Measurements from ENCODE around the gene HLA-DRB1. TPM values are rescaled to one million over a fixed set of nuclear protein-coding genes. Genes with fewer than 3 reads are reported as not detected.
"Not testable (repeated sequence)": the region's sequence is repeated elsewhere in the genome, so short reads cannot be mapped to it uniquely, and the experiment has no call there.

HLA-DRB1 gene
- total RNA-seq, 2 donors from 2014 or later: 20.5 to 30.3 TPM

DNA sequence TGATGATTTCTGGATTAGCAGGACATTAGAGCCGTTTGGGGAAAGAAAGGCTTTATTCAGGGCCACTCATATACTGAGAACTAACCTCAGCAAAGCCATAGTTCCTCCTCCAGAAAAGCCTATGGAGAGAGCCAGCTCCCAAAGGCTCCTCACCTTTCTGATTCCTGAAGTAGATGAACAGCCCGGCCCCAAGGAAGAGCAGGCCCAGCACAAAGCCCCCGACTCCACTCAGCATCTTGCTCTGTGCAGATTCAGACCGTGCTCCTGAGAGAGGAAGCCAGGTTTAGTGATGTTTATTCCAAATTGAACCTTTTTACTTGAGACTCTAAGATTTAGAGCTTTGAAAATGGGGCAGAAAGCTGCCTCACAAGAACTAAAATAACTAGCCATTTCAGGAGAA, 9.1 kb downstream of the HLA-DRB1 start:
- intact Hi-C loops (cut with DNase I): no loop called here
- no peaks in the 10 kb centered on the region for H3K4me1 ChIP-seq
- H3K9me3 ChIP-seq: no peaks in the 10 kb centered on the region
- ATAC-seq: no peak
- H3K4me3 ChIP-seq: no peak overlapping the region
- H3K27me3 ChIP-seq: no peaks in the 10 kb centered on the region
- TF ChIP-seq, protein P1, sequence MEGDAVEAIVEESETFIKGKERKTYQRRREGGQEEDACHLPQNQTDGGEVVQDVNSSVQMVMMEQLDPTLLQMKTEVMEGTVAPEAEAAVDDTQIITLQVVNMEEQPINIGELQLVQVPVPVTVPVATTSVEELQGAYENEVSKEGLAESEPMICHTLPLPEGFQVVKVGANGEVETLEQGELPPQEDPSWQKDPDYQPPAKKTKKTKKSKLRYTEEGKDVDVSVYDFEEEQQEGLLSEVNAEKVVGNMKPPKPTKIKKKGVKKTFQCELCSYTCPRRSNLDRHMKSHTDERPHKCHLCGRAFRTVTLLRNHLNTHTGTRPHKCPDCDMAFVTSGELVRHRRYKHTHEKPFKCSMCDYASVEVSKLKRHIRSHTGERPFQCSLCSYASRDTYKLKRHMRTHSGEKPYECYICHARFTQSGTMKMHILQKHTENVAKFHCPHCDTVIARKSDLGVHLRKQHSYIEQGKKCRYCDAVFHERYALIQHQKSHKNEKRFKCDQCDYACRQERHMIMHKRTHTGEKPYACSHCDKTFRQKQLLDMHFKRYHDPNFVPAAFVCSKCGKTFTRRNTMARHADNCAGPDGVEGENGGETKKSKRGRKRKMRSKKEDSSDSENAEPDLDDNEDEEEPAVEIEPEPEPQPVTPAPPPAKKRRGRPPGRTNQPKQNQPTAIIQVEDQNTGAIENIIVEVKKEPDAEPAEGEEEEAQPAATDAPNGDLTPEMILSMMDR (IDR thresholded peaks at IDR 0.05): no peak
- no peak for TF ChIP-seq POLR2A (IDR thresholded peaks at IDR 0.05)
- WGBS, 2 donors: 63 to 74% methylated on average over 4 of the region's 4 CpGs
- H3K27ac ChIP-seq: no peak overlapping the region
- DNase-seq: no peak
- H3K36me3 ChIP-seq (replicated peaks in 1 of 2; ENCODE audit: insufficient read depth in 1 of 2, low read depth in 2 of 2): no peaks in the 10 kb centered on the region

DNA sequence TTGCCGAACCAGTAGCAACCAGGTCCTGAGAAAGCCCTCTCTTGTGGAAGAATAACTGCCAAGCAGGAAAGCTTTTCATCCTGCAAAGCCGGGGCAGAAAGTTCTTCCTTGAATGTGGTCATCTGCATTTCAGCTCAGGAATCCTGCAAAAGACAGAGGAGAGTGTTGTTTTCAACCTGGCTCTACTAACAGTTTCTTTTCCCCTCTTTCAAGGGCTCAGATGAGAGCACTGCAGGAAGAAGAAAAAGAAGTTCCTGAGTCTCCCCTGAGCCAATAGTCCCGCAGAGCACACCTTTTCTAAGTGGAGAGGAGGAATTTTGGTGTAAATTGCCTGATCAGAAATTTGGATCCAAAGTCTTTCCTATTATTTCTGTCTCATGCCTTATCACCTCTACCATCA, 10.7 kb downstream of the HLA-DRB1 start:
- intact Hi-C loops (cut with DNase I): no loop called here
- Histone ChIP-seq H3K27ac (no peak overlapping the region), H3K9me3 (no peaks in the 10 kb centered on the region), H3K27me3 (no peaks in the 10 kb centered on the region), H3K36me3 (replicated peaks in 1 of 2; ENCODE audit: insufficient read depth in 1 of 2, low read depth in 2 of 2) (no peaks in the 10 kb centered on the region), H3K4me1 (no peaks in the 10 kb centered on the region), H3K4me3 (no peak overlapping the region)
- no peak for ATAC-seq
- no peak for TF ChIP-seq POLR2A (IDR thresholded peaks at IDR 0.05)
- TF ChIP-seq, protein P1 (IDR thresholded peaks at IDR 0.05): no peak
- WGBS, 2 donors: 0% methylated on average over 3 of the region's 3 CpGs
- DNase-seq: no peak

DNA sequence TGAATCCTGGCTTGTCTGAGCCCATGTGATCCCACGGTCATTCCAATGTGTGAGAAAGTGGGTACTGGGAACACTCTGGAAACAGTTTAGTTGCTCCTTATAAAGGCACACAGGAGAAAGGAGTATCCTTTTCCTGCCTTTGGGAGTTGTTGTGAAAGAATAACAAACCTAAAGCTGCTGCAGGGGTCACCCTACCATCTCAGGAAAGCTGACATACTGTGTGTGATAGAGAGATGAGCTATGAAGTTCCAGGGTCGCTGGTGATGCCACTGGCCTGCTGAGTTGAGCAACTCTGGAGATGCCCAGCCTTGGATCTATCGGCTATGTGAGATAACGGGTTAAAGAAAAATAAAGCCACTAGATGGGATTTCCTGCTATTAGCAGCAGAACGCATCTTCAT, 12.2 kb downstream of the HLA-DRB1 start:
- H3K9me3 ChIP-seq; H3K27ac ChIP-seq; H3K4me3 ChIP-seq; H3K36me3 ChIP-seq (replicated peaks in 1 of 2; ENCODE audit: insufficient read depth in 1 of 2, low read depth in 2 of 2); ATAC-seq; intact Hi-C loops (cut with DNase I); H3K27me3 ChIP-seq; H3K4me1 ChIP-seq; DNase-seq: not testable (repeated sequence)
- WGBS, 2 donors: 11 to 15% methylated on average over 5 of the region's 5 CpGs

DNA sequence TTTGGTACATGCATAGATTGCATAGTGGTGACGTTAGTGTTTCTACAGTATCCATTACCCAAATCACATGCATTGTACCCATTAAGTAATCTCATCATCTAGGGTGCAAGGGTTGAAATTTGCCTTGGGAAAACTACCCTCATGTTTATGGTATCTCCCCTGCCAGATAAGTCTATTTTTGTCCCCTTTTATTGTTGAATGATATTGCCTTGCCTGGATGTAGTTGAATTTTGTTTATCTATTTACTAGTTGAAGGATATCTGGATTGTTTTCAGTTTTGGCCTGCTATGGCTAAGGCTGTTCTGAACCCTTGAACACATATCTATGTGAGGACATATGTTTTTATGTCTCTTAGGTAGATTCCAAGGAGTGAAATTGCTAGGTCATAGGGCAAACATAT, 13.4 kb downstream of the HLA-DRB1 start:
- no peak overlapping the region for H3K4me3 ChIP-seq
- no peaks in the 10 kb centered on the region for H3K4me1 ChIP-seq
- WGBS, 2 donors: 69 to 83% methylated on average over 1 of the region's 1 CpG
- H3K27me3 ChIP-seq: no peaks in the 10 kb centered on the region
- TF ChIP-seq, protein P1 (IDR thresholded peaks at IDR 0.05): no peak
- TF ChIP-seq POLR2A (IDR thresholded peaks at IDR 0.05): no peak
- no peaks in the 10 kb centered on the region for H3K9me3 ChIP-seq
- H3K36me3 ChIP-seq (replicated peaks in 1 of 2; ENCODE audit: insufficient read depth in 1 of 2, low read depth in 2 of 2): no peaks in the 10 kb centered on the region
- ATAC-seq: no peak
- intact Hi-C loops (cut with DNase I): no loop called here
- DNase-seq: no peak
- no peak overlapping the region for H3K27ac ChIP-seq

DNA sequence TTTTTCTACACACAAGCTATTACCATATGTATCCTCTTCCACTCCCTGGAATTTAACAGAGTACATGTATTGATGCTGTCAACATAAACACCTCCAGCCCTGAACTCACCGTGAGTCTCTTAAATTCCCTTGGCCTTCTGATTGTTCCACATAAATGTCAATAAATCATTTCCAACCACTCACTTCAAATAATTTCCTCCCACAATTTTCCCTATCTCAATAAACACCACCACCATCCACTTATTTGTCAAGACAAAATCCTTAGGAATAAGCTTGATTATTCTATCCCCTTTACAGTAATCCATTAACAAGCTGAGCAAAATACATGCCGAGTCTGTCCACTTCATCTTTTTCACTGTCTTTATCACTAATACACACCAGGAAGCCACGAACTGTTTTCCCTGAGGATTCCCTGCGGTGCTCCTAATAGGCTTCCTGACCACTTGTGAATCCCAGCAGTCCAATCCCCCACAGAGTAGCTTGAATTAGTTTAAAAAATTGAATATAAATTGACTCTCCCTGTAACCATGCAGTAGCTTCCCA, 19.2 kb downstream of the HLA-DRB1 start:
- no peaks in the 10 kb centered on the region for H3K4me1 ChIP-seq
- ATAC-seq (no peak), DNase-seq (no peak)
- no peak overlapping the region for H3K4me3 ChIP-seq
- WGBS, 2 donors: 19 to 26% methylated on average over 3 to 4 of the region's 4 CpGs
- H3K27ac ChIP-seq: no peak overlapping the region
- intact Hi-C loops (cut with DNase I): no loop called here
- H3K36me3 ChIP-seq (replicated peaks in 1 of 2; ENCODE audit: insufficient read depth in 1 of 2, low read depth in 2 of 2): no peaks in the 10 kb centered on the region
- no peaks in the 10 kb centered on the region for H3K9me3 ChIP-seq
- H3K27me3 ChIP-seq: no peaks in the 10 kb centered on the region
- no peak for TF ChIP-seq POLR2A (IDR thresholded peaks at IDR 0.05)
- TF ChIP-seq, protein P1 (IDR thresholded peaks at IDR 0.05): no peak
